MV-4-11 (cell line): ENCODE results near the gene PAPOLG.
"Not testable (repeated sequence)": the region's sequence is repeated elsewhere in the genome, so short reads cannot be mapped to it uniquely, and the experiment has no call there.

Source experiments
- DNase-seq: peaks from one replicate; lab custom pipeline; 2025; lab: John Stamatoyannopoulos, UW

Gene PAPOLG

DNA sequence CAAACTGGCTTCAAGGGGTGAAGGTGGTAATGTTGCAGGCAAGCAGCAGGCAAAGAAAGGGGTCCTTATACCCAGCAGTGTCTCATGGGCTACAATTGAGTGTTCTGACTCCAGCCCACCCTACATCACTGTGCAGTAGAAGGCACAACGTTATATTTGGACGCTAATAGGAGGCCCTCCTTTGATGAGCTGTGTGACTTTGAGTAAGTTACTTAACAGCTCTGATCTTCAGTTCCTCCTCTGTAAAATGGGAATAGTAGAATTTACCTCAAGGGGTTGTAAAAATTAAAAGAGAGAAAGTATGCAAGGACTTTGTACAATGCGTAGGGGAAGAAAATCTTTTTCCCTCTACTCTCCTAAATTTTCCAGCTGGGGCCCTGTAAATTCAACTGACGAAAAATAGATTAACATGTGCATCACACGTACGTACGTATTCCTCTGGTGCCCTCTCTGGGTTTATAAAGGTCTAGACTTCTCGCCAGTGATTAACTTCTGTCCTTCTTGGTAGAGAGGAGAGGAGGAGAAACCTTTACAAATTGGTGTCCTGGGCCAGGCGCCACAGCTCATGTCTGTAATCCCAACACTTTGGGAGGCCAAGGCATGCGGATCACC is 67.7 kb downstream of the PAPOLG start:
- DNase-seq: no peak

DNA sequence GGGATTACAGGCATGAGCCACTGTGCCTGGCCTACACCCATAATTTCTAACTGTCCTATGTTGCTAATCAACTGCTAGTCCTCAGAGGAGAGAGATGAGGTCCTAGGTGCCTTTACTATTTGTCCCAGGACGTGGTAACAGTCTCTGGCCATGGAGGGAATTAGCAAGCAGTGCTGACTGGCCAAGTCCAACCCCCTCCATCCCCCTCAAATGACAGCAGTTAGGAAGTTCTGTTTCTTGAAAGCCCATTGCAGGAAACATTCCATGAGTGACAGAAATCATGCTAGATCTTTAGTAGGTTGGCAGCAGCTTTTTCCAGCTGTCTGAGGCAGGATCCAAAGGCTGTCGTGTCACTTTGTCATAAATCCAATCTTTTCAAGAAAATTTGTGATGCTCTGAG is 69.6 kb downstream of the PAPOLG start:
- no peak for DNase-seq

DNA sequence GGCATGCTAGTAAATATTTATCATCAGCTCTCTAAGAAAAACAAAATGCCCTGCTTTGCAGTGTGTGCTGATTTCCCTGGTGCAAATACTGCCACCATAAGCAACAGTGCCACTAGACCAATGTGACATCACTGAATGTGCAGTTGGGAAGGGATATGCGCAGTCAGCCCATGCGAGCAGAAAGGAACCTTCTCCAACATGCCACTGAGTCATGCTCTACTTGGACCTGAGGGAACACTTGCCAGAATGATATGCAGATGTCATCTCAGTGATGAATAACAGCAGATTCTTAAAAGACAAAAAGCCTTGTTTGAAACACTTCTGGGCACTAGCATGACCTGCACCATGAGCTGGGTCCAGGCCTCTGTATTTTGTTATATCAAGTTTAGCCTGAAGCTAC is 70.0 kb downstream of the PAPOLG start:
- DNase-seq: no peak

DNA sequence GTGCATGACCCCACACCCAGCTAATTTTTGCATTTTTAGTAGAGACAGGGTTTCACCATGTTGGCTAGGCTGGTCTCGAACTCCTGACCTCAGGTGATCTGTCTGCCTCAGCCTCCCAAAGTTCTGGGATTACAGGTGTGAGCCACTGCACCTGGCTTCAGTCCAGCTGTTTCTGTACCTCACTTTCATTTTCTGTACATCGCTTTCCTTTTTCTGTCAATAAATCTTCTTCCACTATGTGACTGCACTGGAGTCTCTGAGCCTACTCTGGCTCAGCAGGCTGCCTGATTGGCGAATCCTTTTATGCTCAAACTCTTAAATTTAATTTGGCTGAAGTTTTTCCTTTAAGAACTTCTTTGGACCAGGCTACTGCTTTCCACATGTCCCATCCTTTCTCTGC is 70.8 kb downstream of the PAPOLG start:
- not testable (repeated sequence) for DNase-seq

DNA sequence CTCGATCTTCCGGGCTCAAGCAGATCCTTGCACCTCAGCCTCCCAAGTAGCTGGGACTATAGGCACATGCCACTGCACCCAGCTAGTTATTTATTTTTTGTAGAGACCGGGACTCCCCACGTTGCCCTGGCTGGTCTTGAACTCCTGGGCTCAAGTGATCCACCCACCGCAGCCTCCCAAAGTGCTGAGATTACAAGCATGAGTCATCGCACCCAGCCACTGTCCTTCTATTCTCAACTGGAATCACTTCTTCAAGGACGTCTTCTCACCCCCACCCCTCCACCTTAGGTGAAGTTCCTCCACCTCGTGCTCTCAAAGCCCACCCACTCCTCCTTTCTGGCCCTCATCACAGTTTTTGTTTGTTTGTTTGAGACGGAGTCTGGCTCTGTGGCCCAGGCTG is 71.3 kb downstream of the PAPOLG start:
- DNase-seq: no peak

DNA sequence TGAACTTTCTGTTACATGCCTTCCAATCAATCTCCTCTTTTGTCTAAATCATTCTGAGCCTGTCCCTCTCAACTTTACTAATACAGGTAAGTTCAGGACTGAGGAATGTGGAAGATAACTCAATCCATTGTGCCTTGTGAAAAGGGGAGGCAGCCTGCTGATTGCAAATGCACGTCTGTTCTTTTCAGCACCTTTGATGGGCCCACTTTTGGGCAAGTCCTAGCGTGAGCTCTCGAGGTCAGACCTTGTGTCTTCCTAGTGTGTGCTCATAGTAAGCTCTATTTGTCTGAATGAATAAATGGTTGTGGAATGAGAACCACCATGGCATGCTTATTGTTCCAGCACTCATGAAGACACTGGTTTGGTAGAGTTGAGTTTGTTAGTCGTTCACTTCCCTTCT is 74.9 kb downstream of the PAPOLG start:
- no peak for DNase-seq

DNA sequence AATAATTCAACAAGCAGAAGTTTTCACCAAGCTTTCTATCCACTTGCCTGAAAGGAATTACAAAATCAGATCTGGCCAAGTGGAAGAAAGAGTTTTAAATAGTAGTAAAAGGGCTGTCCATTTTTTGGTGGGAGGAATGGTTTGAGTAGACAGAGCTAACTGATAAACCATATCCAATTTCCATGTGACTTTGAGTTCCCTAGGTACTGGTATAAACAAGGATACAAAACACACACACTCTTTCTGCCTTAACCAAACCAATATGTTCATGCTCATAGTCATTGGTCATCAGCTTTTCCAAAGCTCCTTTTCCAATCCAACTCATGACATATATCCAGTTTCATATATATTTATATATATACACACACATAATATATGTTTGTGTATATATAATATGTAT is 75.9 kb downstream of the PAPOLG start:
- no peak for DNase-seq

DNA sequence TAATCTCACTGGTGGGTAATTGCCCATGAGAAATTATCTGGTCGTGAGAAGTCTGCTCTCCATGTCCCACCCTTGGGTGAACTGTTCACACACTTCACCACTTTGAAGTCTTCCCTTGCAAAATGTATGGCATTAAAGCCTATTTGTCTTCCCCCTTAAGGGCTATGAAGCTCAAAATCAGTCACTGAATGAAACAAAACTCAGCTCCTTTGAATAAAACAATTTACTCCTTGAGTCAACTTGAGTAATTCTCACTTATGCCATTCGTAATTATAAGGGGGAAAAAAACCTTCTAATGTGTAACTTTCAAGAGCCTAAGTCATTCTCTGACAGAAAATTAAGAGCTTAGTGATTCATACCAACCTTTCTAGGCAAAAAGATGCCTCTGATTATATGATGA is 76.6 kb downstream of the PAPOLG start:
- no peak for DNase-seq

DNA sequence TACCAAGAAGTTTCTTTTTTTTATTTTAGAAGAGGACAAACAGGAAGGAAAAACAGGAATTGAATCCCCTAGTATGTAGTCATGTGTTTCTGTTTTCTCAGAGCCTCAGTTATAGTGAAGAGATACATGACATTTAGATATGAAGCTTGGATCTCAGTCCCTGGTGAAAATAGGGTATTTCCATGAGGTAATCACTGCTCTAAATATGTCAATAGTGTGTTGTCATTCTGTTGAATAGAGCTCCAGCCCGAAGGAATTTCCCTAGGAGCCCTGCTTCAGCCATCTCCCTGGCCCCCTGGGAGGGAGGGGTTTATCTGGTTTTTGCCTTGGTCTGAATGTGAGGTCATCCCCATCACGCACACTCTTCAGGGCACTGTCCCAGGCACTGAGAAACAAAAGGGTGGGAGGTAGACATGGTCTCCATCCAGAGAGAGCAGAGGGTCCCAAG is 78.2 kb downstream of the PAPOLG start:
- DNase-seq: peak; percentile 66

DNA sequence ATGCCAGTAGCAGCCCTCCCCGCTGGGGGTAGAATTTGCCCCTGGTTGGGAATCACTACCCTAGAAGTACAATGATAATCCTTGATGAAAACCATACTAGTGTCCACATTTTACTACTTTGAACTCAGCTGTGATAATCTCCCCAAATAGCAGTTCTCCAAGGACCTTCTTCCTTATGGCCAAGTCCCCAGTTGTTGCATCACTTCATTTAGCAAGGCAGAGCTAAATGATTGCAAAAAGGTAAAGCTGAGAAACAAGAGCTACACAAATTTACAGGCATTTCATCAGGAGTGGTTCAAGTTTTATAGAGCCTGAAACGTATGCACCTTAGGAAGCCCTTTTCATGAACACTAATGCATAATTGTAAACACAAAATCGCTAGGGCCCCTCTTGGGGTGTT is 80.4 kb downstream of the PAPOLG start:
- peak; percentile 61 for DNase-seq

DNA sequence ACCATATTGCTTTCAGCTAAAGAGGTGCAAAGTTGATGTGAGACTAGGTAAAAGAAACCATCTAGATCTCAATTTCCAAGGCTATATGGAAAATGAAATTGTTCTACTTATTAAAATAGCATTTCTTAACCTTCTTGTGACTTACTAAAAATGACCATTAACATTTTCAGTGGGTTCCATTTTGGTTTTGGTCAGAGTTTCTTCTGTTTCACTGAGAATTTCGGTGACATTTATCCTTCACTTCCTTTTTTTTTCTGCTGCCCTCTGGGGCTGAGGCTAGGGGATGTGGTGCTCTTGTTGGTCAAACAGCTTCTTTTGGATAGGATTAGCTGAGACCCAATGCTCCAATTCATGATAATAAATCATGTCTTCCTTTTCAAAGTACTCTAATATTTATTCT is 81.1 kb downstream of the PAPOLG start:
- peak; percentile 77 for DNase-seq

DNA sequence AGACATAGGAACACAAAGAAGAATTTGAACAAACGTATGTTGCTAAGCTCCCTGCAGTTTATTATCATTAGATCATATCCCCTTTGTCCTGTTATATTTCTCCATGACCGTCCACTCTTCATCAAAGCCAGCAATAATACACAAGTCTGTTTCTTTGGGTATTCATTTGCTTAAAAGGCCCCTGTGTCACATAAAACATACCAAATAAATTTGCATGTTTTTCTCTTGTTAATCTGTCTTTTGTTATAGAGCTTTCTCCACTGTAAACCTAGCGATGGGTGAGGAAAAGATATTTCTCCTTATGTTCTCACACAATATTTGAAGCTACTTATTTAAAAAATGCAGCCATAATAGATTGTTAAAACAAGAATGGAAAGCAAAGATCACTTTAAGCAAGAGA is 82.4 kb downstream of the PAPOLG start:
- no peak for DNase-seq

DNA sequence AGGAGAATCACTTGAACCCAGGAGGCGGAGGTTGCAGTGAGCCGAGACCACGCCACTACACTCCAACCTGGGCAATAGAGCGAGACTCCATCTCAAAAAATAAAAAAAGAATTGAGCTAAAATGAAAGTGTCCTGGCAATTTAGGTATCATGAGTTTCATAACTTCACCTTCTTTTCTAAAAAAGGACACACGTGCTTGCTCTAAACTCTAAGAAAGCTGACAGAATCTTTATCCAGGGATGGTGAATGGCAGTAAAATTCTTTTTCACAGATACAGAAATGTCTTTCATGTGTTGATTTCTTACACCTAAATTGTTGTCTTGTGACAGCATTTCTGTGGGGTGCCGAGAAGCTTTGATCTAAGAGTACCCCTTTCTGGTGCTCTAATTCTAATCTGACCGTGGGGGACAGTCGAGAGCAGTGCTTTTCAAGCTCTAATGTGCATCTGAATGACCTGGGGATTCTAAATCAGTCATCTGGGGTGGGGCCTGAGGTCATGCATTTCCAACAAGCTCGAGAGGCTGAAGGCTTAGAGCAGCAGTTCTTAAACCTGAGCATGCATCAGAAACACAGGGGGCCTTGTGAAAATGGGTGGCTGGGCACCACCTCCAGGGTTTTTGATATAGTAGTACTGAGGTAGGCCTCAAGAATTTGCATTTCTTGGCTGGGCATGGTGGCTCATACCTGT is 83.2 kb downstream of the PAPOLG start:
- no peak for DNase-seq

DNA sequence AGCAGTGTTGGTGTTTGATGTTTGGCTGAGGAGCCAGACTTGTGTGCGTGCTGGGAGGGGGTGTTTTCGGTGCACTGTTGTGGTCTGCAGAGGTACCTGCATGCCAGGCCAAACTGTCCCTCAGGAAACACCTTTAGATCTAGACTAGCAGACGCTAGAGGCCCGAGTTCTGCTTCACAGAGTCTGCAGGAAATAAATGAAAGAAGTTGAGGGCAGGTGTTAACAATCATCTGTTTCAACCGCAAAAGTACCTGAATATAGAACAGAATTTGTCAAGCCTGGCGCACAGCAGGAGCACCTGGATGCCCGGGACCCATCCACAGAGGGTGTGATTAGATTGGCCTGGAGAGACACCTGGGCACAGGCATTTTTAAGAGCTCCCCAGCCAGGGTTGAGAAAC is 84.8 kb downstream of the PAPOLG start:
- no peak for DNase-seq

DNA sequence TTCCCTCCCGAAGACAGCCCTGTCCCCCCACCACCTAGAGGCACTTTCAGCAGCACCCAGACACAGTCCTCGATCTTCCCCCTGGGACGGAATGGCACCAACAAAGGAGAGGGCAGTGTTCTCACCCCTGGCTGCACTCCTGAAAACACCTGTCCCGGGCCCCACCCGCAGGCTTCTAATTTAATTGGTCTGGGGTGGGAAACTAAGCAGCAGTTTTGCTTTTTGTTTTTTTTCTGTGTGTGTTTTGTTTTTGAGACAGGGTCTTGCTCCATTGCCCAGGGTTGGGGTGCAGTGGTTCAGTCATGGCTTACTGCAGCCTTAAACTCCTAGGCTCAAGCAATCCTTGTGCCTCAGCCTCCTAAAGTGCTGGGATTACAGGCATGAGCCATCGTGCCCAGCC is 86.9 kb downstream of the PAPOLG start:
- no peak for DNase-seq

DNA sequence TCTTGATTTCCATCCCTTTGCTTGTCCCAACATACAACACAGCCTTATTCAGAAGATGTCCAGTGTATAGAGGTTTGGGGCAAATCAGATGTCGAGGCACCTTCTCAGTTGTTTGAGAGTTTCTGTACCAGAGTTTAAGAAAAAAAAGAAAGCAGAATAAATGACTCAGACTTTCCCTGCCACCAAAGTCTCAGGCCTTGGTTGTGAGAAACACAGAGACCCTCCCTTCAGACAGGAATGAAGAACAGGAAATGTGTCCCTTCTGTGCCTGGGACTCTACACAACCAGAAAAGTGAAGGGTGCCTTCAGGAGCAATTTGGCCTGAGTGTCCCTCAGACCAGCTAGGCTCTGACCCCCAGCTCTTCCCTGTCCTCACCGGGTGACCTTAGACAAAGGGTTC is 88.0 kb downstream of the PAPOLG start:
- peak; percentile 35 for DNase-seq

DNA sequence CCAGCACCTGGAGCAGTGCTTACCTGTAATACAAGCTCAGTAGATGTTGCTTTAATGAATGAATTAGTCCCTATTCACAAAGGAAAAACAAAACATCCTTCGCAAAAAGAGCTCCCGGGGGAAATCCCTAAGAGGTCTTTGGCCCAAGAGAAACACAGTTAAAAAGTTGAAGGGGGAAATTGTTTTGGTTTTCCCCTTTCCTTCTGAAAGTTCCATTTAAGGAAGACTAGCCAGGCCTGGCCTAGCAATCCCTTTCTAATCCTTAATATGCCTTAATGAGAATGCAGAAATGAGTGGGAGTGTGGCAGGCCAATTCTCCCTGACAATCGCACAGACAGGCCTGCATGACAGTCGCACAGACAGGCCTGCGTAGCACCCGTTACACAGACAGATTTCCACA is 91.8 kb downstream of the PAPOLG start:
- no peak for DNase-seq
